ENCODE results near the gene PTK6.

The PTK6 gene

DNA sequence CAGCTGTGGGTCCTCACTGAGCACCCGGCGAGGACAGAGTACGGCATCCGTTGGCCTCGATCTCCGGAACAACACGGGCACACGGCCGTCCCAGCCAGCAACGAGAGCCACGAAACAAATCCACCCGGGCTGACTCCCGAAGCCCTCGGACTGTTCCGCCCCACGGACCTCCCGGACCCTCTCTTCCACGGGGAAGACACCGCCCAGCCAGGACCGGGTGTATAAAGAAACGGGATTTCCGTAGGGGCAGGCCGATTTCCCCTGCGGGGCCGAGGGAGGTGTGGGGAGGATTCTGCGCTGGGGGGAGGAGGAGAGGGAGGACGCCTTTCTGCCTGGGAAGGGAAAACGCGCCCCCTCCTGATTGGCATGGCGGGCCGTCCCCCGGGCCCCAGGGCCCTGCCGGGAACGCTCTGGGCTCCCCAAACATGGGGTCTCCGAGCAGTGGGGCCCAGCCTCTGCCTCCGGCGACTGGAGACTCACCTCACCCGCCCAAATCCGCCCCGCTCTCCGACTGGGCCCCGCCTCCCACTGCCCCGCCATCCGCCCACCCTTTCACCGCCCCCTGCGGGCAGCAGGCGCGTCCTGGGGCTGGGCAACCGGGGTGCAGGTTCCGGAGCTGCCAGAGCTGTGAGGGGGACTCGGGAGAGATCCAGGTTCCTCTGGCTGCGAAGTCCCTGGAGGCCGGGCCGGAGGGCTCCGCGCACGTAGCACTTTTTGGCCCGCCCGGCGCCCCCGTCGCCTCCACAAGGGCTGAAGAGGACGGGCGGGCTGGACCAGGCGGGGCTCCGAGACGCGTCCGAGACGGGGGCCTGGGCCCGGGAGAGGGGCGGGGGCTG is 17.3 kb downstream of the PTK6 start (continued):
- TF ChIP-seq ZBTB8A (tag by site-specific recombination; IDR thresholded peaks at IDR 0.05) (peak; percentile 100), ZFHX2 (tag by site-specific recombination; conservative IDR thresholded peaks at IDR 0.05) (peak; percentile 91), SCRT2 (tag by site-specific recombination; IDR thresholded peaks at IDR 0.05) (no peak), ZNF266 (tag by site-specific recombination; IDR thresholded peaks at IDR 0.05; ENCODE audit: low read depth) (no peak), ZXDB (tag by site-specific recombination; IDR thresholded peaks at IDR 0.05) (peak; percentile 52), ZNF335 (tag by site-specific recombination; conservative IDR thresholded peaks at IDR 0.05) (peak; percentile 89), ZNF658 (tag by site-specific recombination; IDR thresholded peaks at IDR 0.05) (no peak), WT1 (tag by site-specific recombination; IDR thresholded peaks at IDR 0.05) (peak; percentile 80), ZBTB20 (tag by site-specific recombination; IDR thresholded peaks at IDR 0.05) (peak; percentile 86), ZNF600 (tag by site-specific recombination; IDR thresholded peaks at IDR 0.05) (0 out of 2 replicates have a peak, but pooled peaks have one; percentile 5), ZNF404 (tag by site-specific recombination; IDR thresholded peaks at IDR 0.05) (no peak), GLIS1 (tag by site-specific recombination; IDR thresholded peaks at IDR 0.05) (peak; percentile 47), SP3 (tag by site-specific recombination; IDR thresholded peaks at IDR 0.05) (peak; percentile 92), KLF8 (tag by site-specific recombination; IDR thresholded peaks at IDR 0.05) (peak; percentile 69), ZNF777 (tag by site-specific recombination; IDR thresholded peaks at IDR 0.05; ENCODE audit: borderline replicate concordance) (peak; percentile 70; the same call in 1 of the 2 replicates), ZNF174 (tag by site-specific recombination; IDR thresholded peaks at IDR 0.05) (no peak), ZNF184 (tag by site-specific recombination; IDR thresholded peaks at IDR 0.05) (no peak), ZBTB17 (tag by site-specific recombination; IDR thresholded peaks at IDR 0.05) (no peak), ZNF350 (tag by site-specific recombination; IDR thresholded peaks at IDR 0.05) (no peak), ZNF274 (IDR thresholded peaks at IDR 0.05; ENCODE audit: low read length) (no peak), ZNF274 (tag by site-specific recombination; IDR thresholded peaks at IDR 0.05; ENCODE audit: borderline replicate concordance) (no peak), ZIC2 (tag by site-specific recombination; IDR thresholded peaks at IDR 0.05) (peak; percentile 79), ZNF561 (tag by site-specific recombination; IDR thresholded peaks at IDR 0.05; ENCODE audit: borderline replicate concordance) (peak; percentile 80; the same call in 1 of the 2 replicates)
- TF ChIP-seq, protein P1, sequence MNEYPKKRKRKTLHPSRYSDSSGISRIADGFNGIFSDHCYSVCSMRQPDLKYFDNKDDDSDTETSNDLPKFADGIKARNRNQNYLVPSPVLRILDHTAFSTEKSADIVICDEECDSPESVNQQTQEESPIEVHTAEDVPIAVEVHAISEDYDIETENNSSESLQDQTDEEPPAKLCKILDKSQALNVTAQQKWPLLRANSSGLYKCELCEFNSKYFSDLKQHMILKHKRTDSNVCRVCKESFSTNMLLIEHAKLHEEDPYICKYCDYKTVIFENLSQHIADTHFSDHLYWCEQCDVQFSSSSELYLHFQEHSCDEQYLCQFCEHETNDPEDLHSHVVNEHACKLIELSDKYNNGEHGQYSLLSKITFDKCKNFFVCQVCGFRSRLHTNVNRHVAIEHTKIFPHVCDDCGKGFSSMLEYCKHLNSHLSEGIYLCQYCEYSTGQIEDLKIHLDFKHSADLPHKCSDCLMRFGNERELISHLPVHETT (tag by site-specific recombination; IDR thresholded peaks at IDR 0.05): no peak
- TF ChIP-seq, protein P2, sequence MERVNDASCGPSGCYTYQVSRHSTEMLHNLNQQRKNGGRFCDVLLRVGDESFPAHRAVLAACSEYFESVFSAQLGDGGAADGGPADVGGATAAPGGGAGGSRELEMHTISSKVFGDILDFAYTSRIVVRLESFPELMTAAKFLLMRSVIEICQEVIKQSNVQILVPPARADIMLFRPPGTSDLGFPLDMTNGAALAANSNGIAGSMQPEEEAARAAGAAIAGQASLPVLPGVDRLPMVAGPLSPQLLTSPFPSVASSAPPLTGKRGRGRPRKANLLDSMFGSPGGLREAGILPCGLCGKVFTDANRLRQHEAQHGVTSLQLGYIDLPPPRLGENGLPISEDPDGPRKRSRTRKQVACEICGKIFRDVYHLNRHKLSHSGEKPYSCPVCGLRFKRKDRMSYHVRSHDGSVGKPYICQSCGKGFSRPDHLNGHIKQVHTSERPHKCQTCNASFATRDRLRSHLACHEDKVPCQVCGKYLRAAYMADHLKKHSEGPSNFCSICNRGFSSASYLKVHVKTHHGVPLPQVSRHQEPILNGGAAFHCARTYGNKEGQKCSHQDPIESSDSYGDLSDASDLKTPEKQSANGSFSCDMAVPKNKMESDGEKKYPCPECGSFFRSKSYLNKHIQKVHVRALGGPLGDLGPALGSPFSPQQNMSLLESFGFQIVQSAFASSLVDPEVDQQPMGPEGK (tag by site-specific recombination; IDR thresholded peaks at IDR 0.05): peak; percentile 68
- TF ChIP-seq, protein P3, sequence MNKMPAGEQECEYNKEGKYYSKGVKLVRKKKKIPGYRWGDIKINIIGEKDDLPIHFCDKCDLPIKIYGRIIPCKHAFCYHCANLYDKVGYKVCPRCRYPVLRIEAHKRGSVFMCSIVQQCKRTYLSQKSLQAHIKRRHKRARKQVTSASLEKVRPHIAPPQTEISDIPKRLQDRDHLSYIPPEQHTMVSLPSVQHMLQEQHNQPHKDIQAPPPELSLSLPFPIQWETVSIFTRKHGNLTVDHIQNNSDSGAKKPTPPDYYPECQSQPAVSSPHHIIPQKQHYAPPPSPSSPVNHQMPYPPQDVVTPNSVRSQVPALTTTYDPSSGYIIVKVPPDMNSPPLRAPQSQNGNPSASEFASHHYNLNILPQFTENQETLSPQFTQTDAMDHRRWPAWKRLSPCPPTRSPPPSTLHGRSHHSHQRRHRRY (tag by site-specific recombination; IDR thresholded peaks at IDR 0.05): no peak
- TF ChIP-seq, protein P4, sequence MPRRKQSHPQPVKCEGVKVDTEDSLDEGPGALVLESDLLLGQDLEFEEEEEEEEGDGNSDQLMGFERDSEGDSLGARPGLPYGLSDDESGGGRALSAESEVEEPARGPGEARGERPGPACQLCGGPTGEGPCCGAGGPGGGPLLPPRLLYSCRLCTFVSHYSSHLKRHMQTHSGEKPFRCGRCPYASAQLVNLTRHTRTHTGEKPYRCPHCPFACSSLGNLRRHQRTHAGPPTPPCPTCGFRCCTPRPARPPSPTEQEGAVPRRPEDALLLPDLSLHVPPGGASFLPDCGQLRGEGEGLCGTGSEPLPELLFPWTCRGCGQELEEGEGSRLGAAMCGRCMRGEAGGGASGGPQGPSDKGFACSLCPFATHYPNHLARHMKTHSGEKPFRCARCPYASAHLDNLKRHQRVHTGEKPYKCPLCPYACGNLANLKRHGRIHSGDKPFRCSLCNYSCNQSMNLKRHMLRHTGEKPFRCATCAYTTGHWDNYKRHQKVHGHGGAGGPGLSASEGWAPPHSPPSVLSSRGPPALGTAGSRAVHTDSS (tag by site-specific recombination; IDR thresholded peaks at IDR 0.05): no peak
- TF ChIP-seq, protein P5, sequence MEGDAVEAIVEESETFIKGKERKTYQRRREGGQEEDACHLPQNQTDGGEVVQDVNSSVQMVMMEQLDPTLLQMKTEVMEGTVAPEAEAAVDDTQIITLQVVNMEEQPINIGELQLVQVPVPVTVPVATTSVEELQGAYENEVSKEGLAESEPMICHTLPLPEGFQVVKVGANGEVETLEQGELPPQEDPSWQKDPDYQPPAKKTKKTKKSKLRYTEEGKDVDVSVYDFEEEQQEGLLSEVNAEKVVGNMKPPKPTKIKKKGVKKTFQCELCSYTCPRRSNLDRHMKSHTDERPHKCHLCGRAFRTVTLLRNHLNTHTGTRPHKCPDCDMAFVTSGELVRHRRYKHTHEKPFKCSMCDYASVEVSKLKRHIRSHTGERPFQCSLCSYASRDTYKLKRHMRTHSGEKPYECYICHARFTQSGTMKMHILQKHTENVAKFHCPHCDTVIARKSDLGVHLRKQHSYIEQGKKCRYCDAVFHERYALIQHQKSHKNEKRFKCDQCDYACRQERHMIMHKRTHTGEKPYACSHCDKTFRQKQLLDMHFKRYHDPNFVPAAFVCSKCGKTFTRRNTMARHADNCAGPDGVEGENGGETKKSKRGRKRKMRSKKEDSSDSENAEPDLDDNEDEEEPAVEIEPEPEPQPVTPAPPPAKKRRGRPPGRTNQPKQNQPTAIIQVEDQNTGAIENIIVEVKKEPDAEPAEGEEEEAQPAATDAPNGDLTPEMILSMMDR (tag by site-specific recombination; IDR thresholded peaks at IDR 0.05): peak; percentile 71
- TF ChIP-seq, protein P6, sequence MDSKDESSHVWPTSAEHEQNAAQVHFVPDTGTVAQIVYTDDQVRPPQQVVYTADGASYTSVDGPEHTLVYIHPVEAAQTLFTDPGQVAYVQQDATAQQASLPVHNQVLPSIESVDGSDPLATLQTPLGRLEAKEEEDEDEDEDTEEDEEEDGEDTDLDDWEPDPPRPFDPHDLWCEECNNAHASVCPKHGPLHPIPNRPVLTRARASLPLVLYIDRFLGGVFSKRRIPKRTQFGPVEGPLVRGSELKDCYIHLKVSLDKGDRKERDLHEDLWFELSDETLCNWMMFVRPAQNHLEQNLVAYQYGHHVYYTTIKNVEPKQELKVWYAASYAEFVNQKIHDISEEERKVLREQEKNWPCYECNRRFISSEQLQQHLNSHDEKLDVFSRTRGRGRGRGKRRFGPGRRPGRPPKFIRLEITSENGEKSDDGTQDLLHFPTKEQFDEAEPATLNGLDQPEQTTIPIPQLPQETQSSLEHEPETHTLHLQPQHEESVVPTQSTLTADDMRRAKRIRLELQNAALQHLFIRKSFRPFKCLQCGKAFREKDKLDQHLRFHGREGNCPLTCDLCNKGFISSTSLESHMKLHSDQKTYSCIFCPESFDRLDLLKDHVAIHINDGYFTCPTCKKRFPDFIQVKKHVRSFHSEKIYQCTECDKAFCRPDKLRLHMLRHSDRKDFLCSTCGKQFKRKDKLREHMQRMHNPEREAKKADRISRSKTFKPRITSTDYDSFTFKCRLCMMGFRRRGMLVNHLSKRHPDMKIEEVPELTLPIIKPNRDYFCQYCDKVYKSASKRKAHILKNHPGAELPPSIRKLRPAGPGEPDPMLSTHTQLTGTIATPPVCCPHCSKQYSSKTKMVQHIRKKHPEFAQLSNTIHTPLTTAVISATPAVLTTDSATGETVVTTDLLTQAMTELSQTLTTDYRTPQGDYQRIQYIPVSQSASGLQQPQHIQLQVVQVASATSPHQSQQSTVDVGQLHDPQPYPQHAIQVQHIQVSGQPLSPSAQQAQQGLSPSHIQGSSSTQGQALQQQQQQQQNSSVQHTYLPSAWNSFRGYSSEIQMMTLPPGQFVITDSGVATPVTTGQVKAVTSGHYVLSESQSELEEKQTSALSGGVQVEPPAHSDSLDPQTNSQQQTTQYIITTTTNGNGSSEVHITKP (tag by site-specific recombination; IDR thresholded peaks at IDR 0.05): peak; percentile 48; the same call in 1 of the 2 replicates

Measured in HEK293 (cell line).